Measurements from ENCODE around the gene HPCAL1.

GRCh38 chr2:10453905-10454298 is 151.2 kb downstream of the HPCAL1 start:
- TF ChIP-seq POLR2A (IDR thresholded peaks at IDR 0.05) (no peak), CTCF (IDR thresholded peaks at IDR 0.05) (no peak)

All from right lobe of liver (tissue), 4 donors.